NCI-H748 treated with DMSO at 0.1 percent for 48 hours (cell line): ENCODE measurements around the gene OR8S1.

Experiments used
- DNase-seq: peaks from one replicate; lab custom pipeline; 2025; lab: John Stamatoyannopoulos, UW

Gene OR8S1

DNA sequence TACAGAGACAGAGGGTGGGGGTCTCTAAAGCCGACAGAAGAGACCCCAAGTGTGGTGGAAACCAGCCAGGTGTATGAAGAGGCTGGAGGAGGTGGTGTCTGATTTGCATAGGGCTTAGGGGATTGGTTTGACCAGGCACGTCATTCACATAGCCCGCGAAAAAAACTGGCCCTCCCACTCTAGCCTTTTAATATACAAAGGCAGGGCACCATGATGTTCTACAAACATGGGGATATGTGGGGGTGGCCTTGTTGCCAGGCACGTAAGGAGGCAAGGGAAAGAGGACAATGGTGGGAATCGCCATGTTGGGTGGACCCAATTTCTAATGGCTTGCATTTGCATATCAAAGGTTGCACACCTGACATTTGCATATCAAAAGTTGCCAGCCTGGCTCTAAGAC, 31.2 kb downstream of the OR8S1 start:
- DNase-seq = no peak

DNA sequence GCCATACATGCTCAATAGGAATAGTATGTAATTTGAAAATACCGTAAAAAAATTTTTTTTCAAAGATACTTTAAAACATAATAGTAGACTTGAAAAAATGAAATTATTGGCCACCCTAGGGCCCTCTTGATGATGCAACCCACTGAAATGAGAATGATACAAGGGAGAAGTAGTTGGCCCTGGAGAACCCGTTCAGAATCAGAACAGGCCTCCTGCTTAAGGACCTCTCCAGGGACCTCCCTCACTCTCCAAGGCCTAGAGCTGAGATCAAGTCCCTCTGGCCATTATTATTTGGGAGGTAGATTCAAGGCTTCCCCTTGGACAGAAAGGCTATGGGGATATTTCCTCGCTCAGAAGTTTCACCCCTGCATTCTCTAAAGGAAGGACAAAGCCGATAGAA, 32.5 kb downstream of the OR8S1 start:
- no peak for DNase-seq

DNA sequence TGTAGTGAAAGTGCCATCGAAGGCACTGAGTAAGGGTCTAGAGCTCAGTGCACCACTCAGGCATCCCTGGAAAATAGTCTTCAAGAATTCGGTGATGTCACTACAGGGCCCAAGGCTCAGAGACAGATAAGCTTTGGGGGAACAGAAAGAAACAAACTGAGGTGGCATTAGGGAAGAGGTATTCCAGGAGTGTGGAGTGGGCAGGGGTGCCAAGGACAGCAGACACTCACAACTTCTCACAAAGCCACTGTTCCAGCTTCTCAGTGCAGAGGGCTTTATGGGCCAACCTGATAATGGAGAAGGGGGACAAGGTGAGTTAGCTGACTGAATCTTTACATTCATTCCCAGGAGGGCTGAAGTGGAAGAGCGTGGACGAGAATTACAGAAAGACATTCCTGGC, 42.3 kb downstream of the OR8S1 start:
- no peak for DNase-seq

DNA sequence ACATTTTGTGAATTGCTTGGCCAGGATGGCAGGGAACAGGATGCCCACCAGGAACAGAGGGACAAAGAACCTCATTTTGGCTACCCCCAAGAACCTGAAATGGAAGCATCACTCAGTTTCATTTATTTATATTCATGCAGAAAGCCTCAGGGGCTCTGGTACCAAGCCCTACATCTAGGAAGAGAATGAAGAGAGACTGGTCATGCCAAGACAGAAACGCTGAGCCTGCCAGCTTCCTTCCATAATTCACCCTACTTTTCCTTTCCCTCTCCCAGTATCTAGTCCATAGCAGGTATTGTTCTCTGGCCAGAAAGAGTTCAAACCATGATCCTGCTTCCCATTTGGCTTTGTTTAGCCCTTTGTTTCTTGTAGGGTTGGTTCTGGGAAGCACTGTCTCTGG, 44.5 kb downstream of the OR8S1 start, which contains the start of gene LALBA:
Gene LALBA (minus strand): TSS at position 101 of the 400 bp plus-strand sequence. CDS start 26 bp downstream, at position 75.
- DNase-seq = no peak

DNA sequence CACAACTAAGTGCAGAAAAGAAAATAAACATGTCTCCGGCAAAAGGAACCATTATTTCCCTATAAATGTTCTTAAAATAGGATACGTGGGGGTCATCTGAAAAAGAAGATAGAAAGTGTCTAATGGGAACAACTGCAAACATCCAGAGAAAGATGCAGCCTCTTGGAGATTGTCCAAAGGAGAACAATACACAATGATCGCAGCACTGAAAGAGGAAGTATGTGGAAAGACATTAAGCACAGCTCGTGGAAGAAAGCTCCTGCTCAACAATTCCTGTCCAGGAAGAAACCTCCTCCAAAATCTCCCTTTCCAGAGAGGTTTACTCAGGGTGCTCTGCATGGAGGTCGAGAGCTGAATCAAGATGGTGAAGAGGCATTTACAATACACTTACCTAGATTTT, 46.9 kb downstream of the OR8S1 start:
- no peak for DNase-seq
